ENCODE results near the gene CCDC191.

The CCDC191 gene

GRCh38 chr3:113979916-113980315 is 76.4 kb downstream of the CCDC191 start:
- Histone ChIP-seq H3K27ac (ENCODE audit: low read length) (no peak overlapping the region), H3K4me3 (ENCODE audit: low read length) (no peak overlapping the region), H3K27me3 (replicated peaks; ENCODE audit: insufficient read depth, low read length) (no peaks in the 10 kb centered on the region), H3K9me3 (replicated peaks; ENCODE audit: insufficient read depth, low read length) (no peaks in the 10 kb centered on the region), H3K4me2 (ENCODE audit: low read depth, low read length) (no peak overlapping the region), H3K9me2 (replicated peaks; ENCODE audit: insufficient read depth, low read length) (no peaks in the 10 kb centered on the region), H3F3A (ENCODE audit: insufficient read depth, low read length) (no peaks in the 10 kb centered on the region), H2AFZ (ENCODE audit: low read length) (no peak overlapping the region), H3K79me2 (ENCODE audit: low read length) (no peaks in the 10 kb centered on the region), H3K9ac (ENCODE audit: low read length) (no peak overlapping the region), H3K4me1 (ENCODE audit: low read length) (no peaks in the 10 kb centered on the region), H3K36me3 (replicated peaks; ENCODE audit: insufficient read depth, low read length) (no peaks in the 10 kb centered on the region), H4K20me1 (ENCODE audit: insufficient read depth, low read length) (no peaks in the 10 kb centered on the region)
- no peak for DNase-seq
- TF ChIP-seq EZH2phosphoT487 (IDR thresholded peaks at IDR 0.05; ENCODE audit: low read length) (no peak), CTCF (IDR thresholded peaks at IDR 0.05; ENCODE audit: low read length) (no peak), EZH2 (optimal IDR thresholded peaks at IDR 0.05; ENCODE audit: low read depth, low read length) (no peak)

- no peaks in the 10 kb centered on the region for H4K20me1 ChIP-seq (ENCODE audit: insufficient read depth, low read length)
- H3K36me3 ChIP-seq (replicated peaks; ENCODE audit: insufficient read depth, low read length), result no peaks in the 10 kb centered on the region
- H3K9me3 ChIP-seq (replicated peaks; ENCODE audit: insufficient read depth, low read length), result no peaks in the 10 kb centered on the region
- H3K4me3 ChIP-seq (ENCODE audit: low read length), result no peak overlapping the region
- no peaks in the 10 kb centered on the region for H3K9me2 ChIP-seq (replicated peaks; ENCODE audit: insufficient read depth, low read length)
- no peaks in the 10 kb centered on the region for H3F3A ChIP-seq (ENCODE audit: insufficient read depth, low read length)
- no peak overlapping the region for H2AFZ ChIP-seq (ENCODE audit: low read length)
- no peak overlapping the region for H3K27ac ChIP-seq (ENCODE audit: low read length)
- H3K9ac ChIP-seq (ENCODE audit: low read length), result no peak overlapping the region
- no peak for DNase-seq
- H3K27me3 ChIP-seq (replicated peaks; ENCODE audit: insufficient read depth, low read length), result no peaks in the 10 kb centered on the region
- TF ChIP-seq EZH2 (optimal IDR thresholded peaks at IDR 0.05; ENCODE audit: low read depth, low read length), result no peak
- TF ChIP-seq CTCF (IDR thresholded peaks at IDR 0.05; ENCODE audit: low read length), result no peak
- no peak for TF ChIP-seq EZH2phosphoT487 (IDR thresholded peaks at IDR 0.05; ENCODE audit: low read length)
- H3K79me2 ChIP-seq (ENCODE audit: low read length), result no peaks in the 10 kb centered on the region
- no peaks in the 10 kb centered on the region for H3K4me1 ChIP-seq (ENCODE audit: low read length)
- no peak overlapping the region for H3K4me2 ChIP-seq (ENCODE audit: low read depth, low read length)
Observed at GRCh38 chr3:113977822-113978221, 78.5 kb downstream of the CCDC191 start.

- H3K9me3 ChIP-seq (replicated peaks; ENCODE audit: insufficient read depth, low read length), result no peaks in the 10 kb centered on the region
Observed at GRCh38 chr3:113968986-113969385, 87.3 kb downstream of the CCDC191 start.

More at GRCh38 chr3:113968986-113969385, 87.3 kb downstream of the CCDC191 start:
- Histone ChIP-seq H3K4me1 (ENCODE audit: low read length) (no peaks in the 10 kb centered on the region), H3K9me2 (replicated peaks; ENCODE audit: insufficient read depth, low read length) (no peaks in the 10 kb centered on the region), H4K20me1 (ENCODE audit: insufficient read depth, low read length) (no peaks in the 10 kb centered on the region), H3K79me2 (ENCODE audit: low read length) (no peaks in the 10 kb centered on the region), H3K27ac (ENCODE audit: low read length) (no peak overlapping the region), H3F3A (ENCODE audit: insufficient read depth, low read length) (no peaks in the 10 kb centered on the region), H3K9ac (ENCODE audit: low read length) (no peak overlapping the region), H3K36me3 (replicated peaks; ENCODE audit: insufficient read depth, low read length) (no peaks in the 10 kb centered on the region; the same call in 1 of the 2 replicates), H2AFZ (ENCODE audit: low read length) (no peak overlapping the region), H3K4me2 (ENCODE audit: low read depth, low read length) (no peak overlapping the region), H3K4me3 (ENCODE audit: low read length) (no peak overlapping the region), H3K27me3 (replicated peaks; ENCODE audit: insufficient read depth, low read length) (no peaks in the 10 kb centered on the region)
- no peak for TF ChIP-seq EZH2phosphoT487 (IDR thresholded peaks at IDR 0.05; ENCODE audit: low read length)
- no peak for TF ChIP-seq CTCF (IDR thresholded peaks at IDR 0.05; ENCODE audit: low read length)
- TF ChIP-seq EZH2 (optimal IDR thresholded peaks at IDR 0.05; ENCODE audit: low read depth, low read length), result no peak
- DNase-seq, result no peak

Measured in MM.1S (cell line).